Breast epithelium (tissue), 4 donors: ENCODE results near the gene MYL9. TPM values are rescaled to one million over a fixed set of nuclear protein-coding genes. Genes with fewer than 3 reads are reported as not detected.

Source experiments
- DNase-seq, 2 donors: peaks; one replicate each; pipeline ENCODE4 v3.0.0-alpha.2; 2019; ENCODE audit warnings: low spot score in 2 of 2
- H3K27ac ChIP-seq, 2 donors: fragments of 200-600 bp; sonication (generic) in 1 of 2; one replicate each; pipeline ENCODE4 v1.5.1; 2016 to 2019; ENCODE audit warnings: mild to moderate bottlenecking in 1 of 2
- H3K27me3 ChIP-seq, 2 donors: fragments of 200-600 bp; sonication (generic) in 1 of 2; one replicate each; pipeline versions ENCODE4 v1.5.1 to v1.6.0; 2017 to 2019; ENCODE audit warnings: control low read depth in 1 of 2, mild to moderate bottlenecking in 1 of 2
- H3K36me3 ChIP-seq: fragments of 200-600 bp; one replicate; pipeline ENCODE4 v1.5.1; 2019
- H3K4me1 ChIP-seq, 2 donors: fragments of 200-600 bp; sonication (generic); one replicate each; pipeline ENCODE4 v1.5.1; 2016 to 2019; ENCODE audit warnings: control low read depth in 1 of 2
- H3K4me3 ChIP-seq, 3 donors: fragments of 200-600 bp; sonication (generic); 1 replicate in 2 of 3; 2 replicates in 1 of 3; pipeline ENCODE4 v1.5.1; 2016 to 2019; ENCODE audit warnings: mild to moderate bottlenecking in 3 of 3, moderate library complexity in 2 of 3
- H3K9me3 ChIP-seq, 2 donors: fragments of 200-600 bp; sonication (generic) in 1 of 2; one replicate each; pipeline ENCODE4 v1.5.1; 2016 to 2019; ENCODE audit warnings: control low read depth in 1 of 2
- CTCF ChIP-seq, 3 donors: fragments of 450-650 bp; IDR thresholded peaks; one replicate each; pipeline ENCODE4 v1.5.1; 2016 to 2017; ENCODE audit warnings: antibody characterized with exemption in 3 of 3, mild to moderate bottlenecking in 3 of 3, moderate library complexity in 3 of 3
- POLR2A ChIP-seq: fragments of 450-650 bp; IDR thresholded peaks from one replicate; pipeline ENCODE4 v1.6.1; 2016; ENCODE audit warnings: antibody characterized with exemption, mild to moderate bottlenecking, moderate library complexity
- POLR2AphosphoS5 ChIP-seq, 3 donors: sonication (generic); formaldehyde crosslinking; IDR thresholded peaks; one replicate each; pipeline ENCODE4 v1.6.1; 2017; ENCODE audit warnings: antibody characterized with exemption in 3 of 3
- intact Hi-C: fragments of 100-400 bp; cut with DNase I; formaldehyde crosslinking; loops from one replicate; pipeline ENCODE4 v1.15.1; 2023; ENCODE audit warnings: low total_unique reads
- total RNA-seq, 3 donors: library from RNA; depleted of rRNA; stranded (reverse); fragments of >200 nt; gene quantifications; one replicate each; pipeline ENCODE4 v1.1.0, GENCODE V29; 2016

The MYL9 gene
- total RNA-seq, 3 donors from 2014 or later, result 72.9 to 112 (median 91.8) TPM

- peaks cover 6% of the 10 kb centered on the region for H3K36me3 ChIP-seq
- intact Hi-C loops, result no loop called here
- no peak for TF ChIP-seq POLR2A
- no peak for TF ChIP-seq POLR2AphosphoS5 (IDR thresholded peaks at IDR 0.05)
- no peak for TF ChIP-seq CTCF (IDR thresholded peaks at IDR 0.05)
- H3K27me3 ChIP-seq, result no peaks in the 10 kb centered on the region
- no peak overlapping the region for H3K4me3 ChIP-seq
- H3K27ac ChIP-seq, result no peak overlapping the region
- DNase-seq, result no peak
- H3K4me1 ChIP-seq, result no peaks in the 10 kb centered on the region
- H3K9me3 ChIP-seq, result no peaks in the 10 kb centered on the region
Measured at GRCh38 chr20:36525620-36526365, 15.5 kb upstream of the MYL9 start.

GRCh38 chr20:36526521-36527011 is 14.8 kb upstream of the MYL9 start:
- no peak overlapping the region for H3K27ac ChIP-seq
- no peak for DNase-seq
- H3K36me3 ChIP-seq, result peaks cover 6% of the 10 kb centered on the region
- no peaks in the 10 kb centered on the region for H3K27me3 ChIP-seq
- intact Hi-C loops, result no loop called here
- H3K4me3 ChIP-seq, result no peak overlapping the region
- H3K9me3 ChIP-seq, result no peaks in the 10 kb centered on the region
- TF ChIP-seq POLR2AphosphoS5 (IDR thresholded peaks at IDR 0.05), result no peak
- no peaks in the 10 kb centered on the region for H3K4me1 ChIP-seq

- TF ChIP-seq POLR2A (no peak), POLR2AphosphoS5 (IDR thresholded peaks at IDR 0.05) (no peak), CTCF (IDR thresholded peaks at IDR 0.05) (no peak)
- Histone ChIP-seq H3K4me3 (no peak overlapping the region), H3K9me3 (no peaks in the 10 kb centered on the region), H3K27me3 (no peaks in the 10 kb centered on the region), H3K4me1 (no peaks in the 10 kb centered on the region), H3K36me3 (peaks cover 6% of the 10 kb centered on the region), H3K27ac (no peak overlapping the region)
- no peak for DNase-seq
- intact Hi-C loops, result no loop called here
Measured at GRCh38 chr20:36527331-36528125, 13.8 kb upstream of the MYL9 start.

- TF ChIP-seq POLR2A (no peak), POLR2AphosphoS5 (IDR thresholded peaks at IDR 0.05) (no peak), CTCF (IDR thresholded peaks at IDR 0.05) (no peak)
- intact Hi-C loops, result no loop called here
- H3K27me3 ChIP-seq, result no peaks in the 10 kb centered on the region
- no peaks in the 10 kb centered on the region for H3K9me3 ChIP-seq
- H3K27ac ChIP-seq, result no peak overlapping the region
- H3K4me1 ChIP-seq, result no peaks in the 10 kb centered on the region
- H3K36me3 ChIP-seq, result peaks cover 6% of the 10 kb centered on the region
- DNase-seq, result no peak
- no peak overlapping the region for H3K4me3 ChIP-seq
Measured at GRCh38 chr20:36528176-36528874, 13.0 kb upstream of the MYL9 start.

- H3K4me3 ChIP-seq, result no peak overlapping the region
- H3K27ac ChIP-seq, result no peak overlapping the region
- intact Hi-C loops, result no loop called here
- no peaks in the 10 kb centered on the region for H3K27me3 ChIP-seq
- H3K36me3 ChIP-seq, result peaks cover 6% of the 10 kb centered on the region
- no peaks in the 10 kb centered on the region for H3K4me1 ChIP-seq
- no peaks in the 10 kb centered on the region for H3K9me3 ChIP-seq
- no peak for DNase-seq
- no peak for TF ChIP-seq CTCF (IDR thresholded peaks at IDR 0.05)
Measured at GRCh38 chr20:36528875-36529417, 12.4 kb upstream of the MYL9 start.
